Left lung (tissue), 10 donors: ENCODE measurements around the gene RBFOX1. TPM values are rescaled to one million over a fixed set of nuclear protein-coding genes. Genes with fewer than 3 reads are reported as not detected.

Experiments
- ATAC-seq: fragments of 200-7000 bp; cut with Tn5 transposase; one replicate; pipeline ENCODE4 v1.9.1; 2020; ENCODE audit warnings: moderate library complexity
- DNase-seq, 4 donors: peaks; one replicate each; pipeline ENCODE4 v3.0.0-alpha.2; 2013 to 2020
- H3K27ac ChIP-seq, 2 donors: fragments of 200-600 bp; sonication (generic) in 1 of 2; one replicate each; pipeline versions ENCODE4 v1.5.0 to v1.8.0; 2020 to 2021
- H3K27me3 ChIP-seq, 2 donors: fragments of 200-600 bp; sonication (generic) in 1 of 2; one replicate each; pipeline versions ENCODE4 v1.5.0 to v1.8.0; 2020 to 2021
- H3K36me3 ChIP-seq, 2 donors: fragments of 200-600 bp; sonication (generic) in 1 of 2; one replicate each; pipeline versions ENCODE4 v1.5.0 to v1.8.0; 2020 to 2021
- H3K4me1 ChIP-seq, 2 donors: fragments of 200-600 bp; one replicate each; pipeline ENCODE4 v1.8.0; 2021
- H3K4me3 ChIP-seq, 2 donors: fragments of 200-600 bp; sonication (generic) in 1 of 2; one replicate each; pipeline versions ENCODE4 v1.5.0 to v1.8.0; 2020 to 2021; ENCODE audit warnings: mild to moderate bottlenecking in 1 of 2
- H3K9me3 ChIP-seq, 2 donors: fragments of 200-600 bp; sonication (generic) in 1 of 2; one replicate each; pipeline versions ENCODE4 v1.5.0 to v1.8.0; 2020 to 2021
- CTCF ChIP-seq, 2 donors: fragments of 200-600 bp; sonication (generic) in 1 of 2; IDR thresholded peaks; one replicate each; pipeline versions ENCODE4 v1.5.0 to v1.8.0; 2021; ENCODE audit warnings: antibody characterized with exemption in 2 of 2
- intact Hi-C, 2 donors: fragments of 100-400 bp; cut with DNase I; formaldehyde crosslinking; loops; one replicate each; pipeline versions ENCODE4 v1.11.2 to v1.14.2; 2022
- polyA plus RNA-seq, 6 donors: library from polyadenylated mRNA; unstranded; fragments of 120-200 nt; gene quantifications; one replicate each; pipeline ENCODE4 v1.2.1, GENCODE V29; 2013; ENCODE audit not compliant: insufficient read length in 6 of 6
- total RNA-seq, 2 donors: library from RNA; stranded (reverse); fragmentation: NEBNext Ultra II Directional; extraction: Animal tissue kit (Norgen Biotek cat#: 25700); gene quantifications; one replicate each; pipeline ENCODE4 v1.2.1, GENCODE V29; 2021
- donor health status: DM: no; HTN: yes; CAD: no.
- donor health status: DM: no; HTN: no; CAD: no.

RBFOX1 gene
- total and polyA plus RNA-seq, 8 donors, result 0.41 to 1.7 (median 0.91) TPM; not detected in 2

- Histone ChIP-seq H3K9me3 (no peaks in the 10 kb centered on the region), H3K27ac (no peak overlapping the region), H3K4me1 (no peaks in the 10 kb centered on the region), H3K36me3 (no peaks in the 10 kb centered on the region), H3K4me3 (no peak overlapping the region), H3K27me3 (no peaks in the 10 kb centered on the region)
- no peak for TF ChIP-seq CTCF (IDR thresholded peaks at IDR 0.05)
- DNase-seq (no peak), ATAC-seq (no peak)
- intact Hi-C loops, result no loop called here
Measured at GRCh38 chr16:7581175-7581574, 248.5 kb downstream of the RBFOX1 start.

- no peak for TF ChIP-seq CTCF (IDR thresholded peaks at IDR 0.05)
- no peak for ATAC-seq
- no peak overlapping the region for H3K27ac ChIP-seq
- intact Hi-C loops, result no loop called here
- no peak overlapping the region for H3K4me3 ChIP-seq
- H3K27me3 ChIP-seq, result no peaks in the 10 kb centered on the region
- no peaks in the 10 kb centered on the region for H3K4me1 ChIP-seq
- H3K9me3 ChIP-seq, result no peaks in the 10 kb centered on the region
- DNase-seq, result no peak
- no peaks in the 10 kb centered on the region for H3K36me3 ChIP-seq
Measured at GRCh38 chr16:7583396-7583795, 250.8 kb downstream of the RBFOX1 start.

- Histone ChIP-seq H3K36me3 (no peaks in the 10 kb centered on the region), H3K9me3 (no peaks in the 10 kb centered on the region), H3K27ac (no peak overlapping the region), H3K4me3 (no peak overlapping the region), H3K27me3 (no peaks in the 10 kb centered on the region), H3K4me1 (no peaks in the 10 kb centered on the region)
- DNase-seq, result no peak
- no peak for TF ChIP-seq CTCF (IDR thresholded peaks at IDR 0.05)
- ATAC-seq, result no peak
- intact Hi-C loops, result no loop called here
Measured at GRCh38 chr16:7584561-7584960, 251.9 kb downstream of the RBFOX1 start.

GRCh38 chr16:7585705-7586104 lies 253.1 kb downstream of the RBFOX1 start:
- ATAC-seq, result no peak
- no peaks in the 10 kb centered on the region for H3K9me3 ChIP-seq
- no peak for DNase-seq
- no peak for TF ChIP-seq CTCF (IDR thresholded peaks at IDR 0.05)
- intact Hi-C loops, result no loop called here
- H3K27ac ChIP-seq, result no peak overlapping the region
- no peaks in the 10 kb centered on the region for H3K36me3 ChIP-seq
- H3K27me3 ChIP-seq, result no peaks in the 10 kb centered on the region
- H3K4me3 ChIP-seq, result no peak overlapping the region
- no peaks in the 10 kb centered on the region for H3K4me1 ChIP-seq

- Histone ChIP-seq H3K4me1 (no peaks in the 10 kb centered on the region), H3K36me3 (no peaks in the 10 kb centered on the region), H3K27ac (no peak overlapping the region), H3K4me3 (no peak overlapping the region), H3K9me3 (no peaks in the 10 kb centered on the region), H3K27me3 (no peaks in the 10 kb centered on the region)
- DNase-seq (no peak), ATAC-seq (no peak)
- no peak for TF ChIP-seq CTCF (IDR thresholded peaks at IDR 0.05)
- intact Hi-C loops, result no loop called here
Measured at GRCh38 chr16:7590934-7591333, 258.3 kb downstream of the RBFOX1 start.
